Activated naive CD8-positive, alpha-beta T cell (primary cell): ENCODE data around the gene SH3BGRL2.
"Not testable (repeated sequence)": the region's sequence is repeated elsewhere in the genome, so short reads cannot be mapped to it uniquely, and the experiment has no call there.

Experiments used
- H3K27ac Mint-ChIP-seq: one replicate; pipeline ENCODE4 v1.8.0; 2021; ENCODE audit warnings: mixed read lengths
- H3K27me3 Mint-ChIP-seq: one replicate; pipeline ENCODE4 v1.8.0; 2021; ENCODE audit warnings: mixed read lengths
- H3K36me3 Mint-ChIP-seq: one replicate; pipeline ENCODE4 v1.8.0; 2021; ENCODE audit warnings: mixed read lengths
- H3K4me1 Mint-ChIP-seq: one replicate; pipeline ENCODE4 v1.8.0; 2021; ENCODE audit warnings: low read depth, mixed read lengths
- H3K4me3 Mint-ChIP-seq: one replicate; pipeline ENCODE4 v1.8.0; 2021; ENCODE audit warnings: mild to moderate bottlenecking, mixed read lengths
- H3K9me3 Mint-ChIP-seq: one replicate; pipeline ENCODE4 v1.8.0; 2021; ENCODE audit warnings: low read depth, mixed read lengths

Gene SH3BGRL2

DNA sequence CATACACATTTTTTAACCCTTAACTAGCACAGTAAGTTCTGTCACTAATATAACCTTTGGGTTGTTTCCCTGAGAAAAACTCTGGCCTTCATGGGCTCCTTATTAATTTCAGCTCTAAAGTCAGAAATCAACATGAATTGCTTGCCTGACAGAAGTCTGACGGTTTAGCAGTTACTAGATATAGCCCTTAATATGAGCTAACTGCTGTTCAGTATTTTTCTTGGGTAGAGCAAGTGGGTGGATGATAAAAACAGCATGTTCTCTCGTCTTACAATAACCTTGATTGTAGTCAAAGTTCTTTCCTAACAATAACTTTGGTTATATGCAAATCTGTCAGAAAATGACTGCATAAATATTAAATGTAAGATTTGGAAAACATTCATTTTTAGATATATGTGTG is 81.0 kb downstream of the SH3BGRL2 start:
- Mint-ChIP-seq H3K27me3 (peaks cover 7% of the 10 kb centered on the region), H3K4me3 (no peak overlapping the region), H3K9me3 (no peaks in the 10 kb centered on the region), H3K4me1 (peaks cover 7% of the 10 kb centered on the region), H3K36me3 (no peaks in the 10 kb centered on the region), H3K27ac (no peak overlapping the region)

- H3K36me3 Mint-ChIP-seq, result no peaks in the 10 kb centered on the region
- H3K27me3 Mint-ChIP-seq, result peaks cover 7% of the 10 kb centered on the region
- H3K27ac Mint-ChIP-seq, result no peak overlapping the region
- peaks cover 7% of the 10 kb centered on the region for H3K4me1 Mint-ChIP-seq
- no peak overlapping the region for H3K4me3 Mint-ChIP-seq
- no peaks in the 10 kb centered on the region for H3K9me3 Mint-ChIP-seq
Measured at GRCh38 chr6:79712616-79713135, 81.5 kb downstream of the SH3BGRL2 start.

- Mint-ChIP-seq H3K36me3 (no peaks in the 10 kb centered on the region), H3K27me3 (peaks cover 6% of the 10 kb centered on the region), H3K4me3 (no peak overlapping the region), H3K9me3 (no peaks in the 10 kb centered on the region), H3K4me1 (peaks cover 7% of the 10 kb centered on the region), H3K27ac (no peak overlapping the region)
Measured at GRCh38 chr6:79713701-79714322, 82.7 kb downstream of the SH3BGRL2 start.

DNA sequence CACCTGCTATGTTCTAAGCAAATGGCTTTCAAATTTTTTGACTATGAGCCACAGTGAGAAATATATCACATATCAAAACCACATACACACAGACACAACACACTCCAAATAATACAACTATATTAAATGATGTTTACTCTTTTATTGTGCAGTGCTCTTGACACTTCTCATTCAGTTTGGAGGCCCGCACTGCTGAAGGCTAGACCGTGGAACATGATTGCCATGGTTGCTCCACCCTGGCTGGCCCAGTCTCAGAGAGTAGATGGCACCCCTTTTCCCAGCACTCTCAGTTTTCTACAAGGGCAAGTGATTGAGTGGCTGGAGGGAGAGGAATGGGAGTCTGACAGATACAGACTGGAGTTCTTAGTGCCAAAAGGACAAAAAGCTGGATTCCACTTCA is 86.9 kb downstream of the SH3BGRL2 start:
- no peak overlapping the region for H3K4me3 Mint-ChIP-seq
- H3K36me3 Mint-ChIP-seq, result no peaks in the 10 kb centered on the region
- H3K27ac Mint-ChIP-seq, result no peak overlapping the region
- H3K4me1 Mint-ChIP-seq, result no peaks in the 10 kb centered on the region
- H3K27me3 Mint-ChIP-seq, result peaks cover 8% of the 10 kb centered on the region
- no peaks in the 10 kb centered on the region for H3K9me3 Mint-ChIP-seq

DNA sequence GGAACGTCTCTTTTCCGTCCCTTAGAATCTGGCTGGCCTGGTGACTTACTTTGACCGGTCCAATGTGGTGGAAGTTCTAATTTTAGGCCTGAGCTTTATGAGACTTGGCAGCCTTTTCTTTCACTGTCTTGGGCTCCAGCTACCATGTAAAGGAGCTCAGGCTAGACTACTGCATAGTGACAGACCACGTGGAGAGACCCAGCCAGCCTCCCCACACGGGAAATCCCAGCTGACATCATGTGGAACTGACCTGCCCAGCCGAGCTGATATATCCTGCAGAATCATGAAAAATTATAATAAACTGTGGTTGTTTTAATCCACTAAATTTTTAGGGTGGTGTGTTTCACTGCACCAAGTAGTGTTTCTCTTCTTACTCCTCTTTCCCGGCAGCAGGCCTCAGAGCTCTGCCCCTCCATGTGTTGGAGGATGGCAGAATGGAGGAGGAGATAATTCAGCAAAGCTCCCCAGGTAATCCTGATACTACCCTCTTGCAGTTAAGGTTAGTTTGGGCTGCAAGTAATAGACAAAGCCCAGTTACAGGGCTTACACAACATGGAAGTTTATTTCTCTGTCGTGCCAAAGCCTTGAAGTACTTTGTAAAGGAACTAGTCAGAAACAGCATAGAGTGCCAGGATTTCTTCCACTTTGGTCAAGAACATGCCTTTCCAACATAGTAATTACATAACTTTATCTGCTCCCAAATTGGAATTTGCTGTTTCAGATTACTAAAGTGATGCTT is 87.5 kb downstream of the SH3BGRL2 start:
- H3K9me3 Mint-ChIP-seq, result no peaks in the 10 kb centered on the region
- no peak overlapping the region for H3K27ac Mint-ChIP-seq
- H3K4me3 Mint-ChIP-seq, result no peak overlapping the region
- no peaks in the 10 kb centered on the region for H3K36me3 Mint-ChIP-seq
- H3K27me3 Mint-ChIP-seq, result peaks cover 8% of the 10 kb centered on the region
- no peaks in the 10 kb centered on the region for H3K4me1 Mint-ChIP-seq

DNA sequence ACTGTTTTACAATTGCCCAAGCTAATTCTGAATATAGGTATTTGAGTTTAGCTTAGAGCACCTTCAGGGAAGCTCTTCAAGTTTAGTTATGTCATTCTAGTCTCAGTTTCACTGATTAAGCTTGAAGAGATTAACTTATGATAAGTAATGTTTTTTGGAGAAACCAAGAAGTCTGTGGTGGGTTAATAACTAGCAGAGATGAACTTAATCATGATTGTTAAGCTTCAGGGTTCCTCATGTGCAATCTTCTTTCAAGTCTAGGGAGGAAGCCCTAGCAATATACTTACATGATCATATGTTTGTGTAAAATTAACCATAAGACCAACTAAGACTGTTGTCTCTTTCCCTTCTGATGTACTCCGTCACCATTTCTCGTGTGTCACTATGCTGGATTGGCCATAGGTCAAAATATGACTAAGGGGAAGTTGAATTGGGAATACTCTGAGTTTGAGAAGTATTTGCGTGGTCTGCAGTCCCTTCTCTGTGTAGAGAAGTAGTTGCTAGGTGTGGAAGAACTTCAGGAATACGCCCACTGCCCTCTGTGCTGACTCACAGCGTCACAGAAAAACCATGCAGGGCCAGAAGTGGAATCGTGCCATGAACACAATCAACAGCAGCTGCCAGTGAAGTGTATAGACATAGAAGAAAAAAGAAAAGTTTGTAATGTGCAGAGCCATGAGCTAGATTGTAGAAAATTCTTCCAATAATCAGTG is 88.3 kb downstream of the SH3BGRL2 start:
- Mint-ChIP-seq H3K27ac (no peak overlapping the region), H3K36me3 (no peaks in the 10 kb centered on the region), H3K4me1 (no peaks in the 10 kb centered on the region), H3K27me3 (peaks cover 10% of the 10 kb centered on the region), H3K4me3 (no peak overlapping the region), H3K9me3 (no peaks in the 10 kb centered on the region)

DNA sequence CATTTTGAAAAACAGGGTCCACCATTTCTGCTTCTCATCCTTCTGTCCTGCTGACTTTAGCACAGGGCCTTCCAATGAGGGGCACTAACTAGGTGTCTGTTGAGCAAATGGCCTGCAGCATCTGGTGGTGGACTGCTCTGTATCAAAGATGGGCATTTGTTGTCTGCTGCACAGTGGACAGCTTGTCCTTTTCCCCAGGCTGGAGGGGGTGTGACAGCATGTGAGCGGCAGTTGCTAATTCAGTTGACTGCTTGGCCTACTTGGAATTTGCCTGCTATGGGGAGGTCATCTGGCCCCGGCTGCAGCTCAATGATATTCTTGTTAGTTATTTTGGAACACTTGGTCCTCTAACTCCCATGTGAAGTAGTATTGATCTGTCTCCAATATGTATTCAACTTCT is 93.7 kb downstream of the SH3BGRL2 start:
- H3K4me3 Mint-ChIP-seq, result no peak overlapping the region
- no peaks in the 10 kb centered on the region for H3K9me3 Mint-ChIP-seq
- H3K27me3 Mint-ChIP-seq, result peaks cover 10% of the 10 kb centered on the region
- H3K36me3 Mint-ChIP-seq, result no peaks in the 10 kb centered on the region
- no peaks in the 10 kb centered on the region for H3K4me1 Mint-ChIP-seq
- no peak overlapping the region for H3K27ac Mint-ChIP-seq

DNA sequence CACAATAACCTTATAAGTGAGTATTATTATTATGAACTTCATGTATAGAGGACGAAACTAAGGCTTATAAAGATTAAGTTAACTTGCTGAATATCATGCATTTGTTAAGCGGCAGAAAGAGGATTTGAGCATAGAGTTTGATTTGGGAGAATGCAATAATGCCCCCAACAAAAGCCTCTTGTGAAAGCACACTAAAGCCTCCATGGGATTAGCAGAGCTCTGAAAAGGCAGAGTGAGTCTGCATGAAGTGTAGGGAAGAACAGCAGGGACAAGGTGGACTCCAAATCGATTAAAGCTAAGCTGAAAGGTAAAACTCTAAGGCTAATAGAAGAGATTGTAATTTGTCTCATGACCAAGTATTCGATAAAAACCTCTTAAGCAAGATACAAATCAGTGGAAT is 100.3 kb downstream of the SH3BGRL2 start:
- Mint-ChIP-seq H3K4me3 (no peak overlapping the region), H3K4me1 (no peaks in the 10 kb centered on the region), H3K9me3 (no peaks in the 10 kb centered on the region), H3K36me3 (no peaks in the 10 kb centered on the region), H3K27ac (no peak overlapping the region), H3K27me3 (peaks cover 14% of the 10 kb centered on the region)

- Mint-ChIP-seq H3K4me1 (no peaks in the 10 kb centered on the region), H3K27me3 (peaks cover 13% of the 10 kb centered on the region), H3K36me3 (no peaks in the 10 kb centered on the region), H3K9me3 (no peaks in the 10 kb centered on the region), H3K4me3 (no peak overlapping the region), H3K27ac (no peak overlapping the region)
Measured at GRCh38 chr6:79733388-79733787, 102.3 kb downstream of the SH3BGRL2 start.

DNA sequence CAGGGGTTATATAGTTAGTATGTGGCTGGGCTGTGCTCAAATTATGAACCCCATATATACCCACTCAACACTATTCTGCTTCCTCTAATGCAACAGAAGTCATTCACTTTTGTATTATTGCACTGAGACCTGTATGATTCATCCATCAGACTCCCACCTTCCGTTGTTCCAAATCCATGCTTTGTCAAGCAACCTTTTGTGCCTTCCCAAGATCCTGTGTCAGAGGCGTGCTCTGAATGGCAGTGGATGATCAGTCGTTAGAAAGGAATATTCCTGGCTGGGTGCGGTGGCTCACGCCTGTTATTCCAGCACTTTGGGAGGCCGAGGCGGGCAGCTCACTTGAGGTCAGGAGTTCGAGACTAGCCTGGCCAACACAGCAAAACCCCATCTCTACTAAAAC is 103.2 kb downstream of the SH3BGRL2 start:
- no peaks in the 10 kb centered on the region for H3K9me3 Mint-ChIP-seq
- no peak overlapping the region for H3K27ac Mint-ChIP-seq
- no peak overlapping the region for H3K4me3 Mint-ChIP-seq
- H3K4me1 Mint-ChIP-seq, result no peaks in the 10 kb centered on the region
- H3K36me3 Mint-ChIP-seq, result no peaks in the 10 kb centered on the region
- peaks cover 13% of the 10 kb centered on the region for H3K27me3 Mint-ChIP-seq

- peaks cover 12% of the 10 kb centered on the region for H3K27me3 Mint-ChIP-seq
- H3K4me3 Mint-ChIP-seq, result no peak overlapping the region
- H3K27ac Mint-ChIP-seq, result no peak overlapping the region
- H3K9me3 Mint-ChIP-seq, result no peaks in the 10 kb centered on the region
- H3K4me1 Mint-ChIP-seq, result no peaks in the 10 kb centered on the region
- no peaks in the 10 kb centered on the region for H3K36me3 Mint-ChIP-seq
Measured at GRCh38 chr6:79735183-79735582, 104.1 kb downstream of the SH3BGRL2 start.

- H3K27me3 Mint-ChIP-seq, result peaks cover 9% of the 10 kb centered on the region
- H3K9me3 Mint-ChIP-seq, result no peaks in the 10 kb centered on the region
- H3K4me3 Mint-ChIP-seq, result no peak overlapping the region
- H3K4me1 Mint-ChIP-seq, result no peaks in the 10 kb centered on the region
- H3K27ac Mint-ChIP-seq, result no peak overlapping the region
- no peaks in the 10 kb centered on the region for H3K36me3 Mint-ChIP-seq
Measured at GRCh38 chr6:79737172-79737571, 106.0 kb downstream of the SH3BGRL2 start.

- Mint-ChIP-seq H3K27ac (no peak overlapping the region), H3K4me1 (no peaks in the 10 kb centered on the region), H3K9me3 (peaks cover 3% of the 10 kb centered on the region), H3K4me3 (no peak overlapping the region), H3K36me3 (no peaks in the 10 kb centered on the region), H3K27me3 (no peaks in the 10 kb centered on the region)
Measured at GRCh38 chr6:79742030-79742429, 110.9 kb downstream of the SH3BGRL2 start.

DNA sequence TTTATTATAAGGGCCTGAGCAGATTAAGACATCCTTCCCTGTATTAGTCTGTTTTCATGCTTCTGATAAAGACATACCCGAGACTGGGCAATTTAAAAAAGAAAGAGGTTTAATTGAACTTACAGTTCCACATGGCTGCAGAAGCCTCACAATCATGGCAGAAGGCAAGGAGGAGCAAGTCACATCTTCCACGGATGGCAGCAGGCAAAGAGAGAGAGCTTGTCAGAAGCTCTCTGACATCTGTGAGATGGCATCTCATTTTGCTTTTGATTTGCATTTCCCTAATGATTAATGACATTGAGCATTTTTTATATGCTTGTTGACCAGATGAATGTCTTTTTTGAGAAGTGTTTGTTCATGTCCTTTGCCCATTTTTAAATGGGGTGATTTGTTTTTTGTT is 114.2 kb downstream of the SH3BGRL2 start:
- H3K36me3 Mint-ChIP-seq, H3K4me3 Mint-ChIP-seq, H3K4me1 Mint-ChIP-seq, H3K27me3 Mint-ChIP-seq, H3K9me3 Mint-ChIP-seq, H3K27ac Mint-ChIP-seq: not testable (repeated sequence)

- H3K27me3 Mint-ChIP-seq, H3K4me3 Mint-ChIP-seq, H3K4me1 Mint-ChIP-seq, H3K9me3 Mint-ChIP-seq, H3K27ac Mint-ChIP-seq, H3K36me3 Mint-ChIP-seq: not testable (repeated sequence)
Measured at GRCh38 chr6:79746325-79746724, 115.2 kb downstream of the SH3BGRL2 start.
